HAP-1 (cell line): ENCODE results near the gene OTOP3.

Experiments used
- DNase-seq, 2 experiments: peaks; one replicate each; pipeline ENCODE4 v3.0.0-alpha.2; 2016 to 2020; ENCODE audit warnings: low spot score in 2 of 2
- H3K27me3 ChIP-seq: fragments of 250-450 bp; sonication (Bioruptor Pico); 2 replicates; pipeline ENCODE4 v1.5.1; 2020; ENCODE audit warnings: low read depth, mild to moderate bottlenecking, moderate library complexity
- H3K36me3 ChIP-seq: fragments of 250-450 bp; sonication (Bioruptor Pico); replicated peaks from 2 replicates; pipeline ENCODE4 v1.5.1; 2020; ENCODE audit warnings: mild to moderate bottlenecking
- H3K4me1 ChIP-seq: fragments of 250-450 bp; sonication (Bioruptor Pico); 2 replicates; pipeline ENCODE4 v1.5.1; 2020; ENCODE audit warnings: mild to moderate bottlenecking
- H3K4me3 ChIP-seq: fragments of 250-450 bp; sonication (Bioruptor Pico); 2 replicates; pipeline ENCODE4 v1.5.1; 2020; ENCODE audit warnings: mild to moderate bottlenecking, moderate library complexity
- H3K9me3 ChIP-seq: fragments of 250-450 bp; sonication (Bioruptor Pico); 2 replicates; pipeline ENCODE4 v1.5.1; 2020; ENCODE audit warnings: mild to moderate bottlenecking, moderate library complexity
- in situ Hi-C: fragments of 300-500 bp; cut with MboI; formaldehyde crosslinking; loops from 3 replicates; pipeline ENCODE4 v1.14.3; 2020; ENCODE audit warnings: low sequenced_read_pairs, inconsistent platforms, mixed read lengths

OTOP3 gene

GRCh38 chr17:74954665-74955421 is 19.1 kb downstream of the OTOP3 start:
- Histone ChIP-seq H3K27me3 (no peaks in the 10 kb centered on the region), H3K4me3 (no peak overlapping the region), H3K9me3 (no peaks in the 10 kb centered on the region), H3K36me3 (no peaks in the 10 kb centered on the region), H3K4me1 (no peaks in the 10 kb centered on the region)
- DNase-seq, result no peak
- in situ Hi-C loops, result loop anchor here (5.0 kb wide), 1 partner anchor 163 kb away; no protein-coding TSS in a partner anchor

GRCh38 chr17:74956093-74956492 is 20.4 kb downstream of the OTOP3 start:
- no peaks in the 10 kb centered on the region for H3K9me3 ChIP-seq
- H3K36me3 ChIP-seq, result no peaks in the 10 kb centered on the region
- in situ Hi-C loops, result loop anchor here (5.0 kb wide), 1 partner anchor 164 kb away; no protein-coding TSS in a partner anchor
- DNase-seq, result no peak
- no peak overlapping the region for H3K4me3 ChIP-seq
- no peaks in the 10 kb centered on the region for H3K27me3 ChIP-seq
- peaks cover 3% of the 10 kb centered on the region for H3K4me1 ChIP-seq

- Histone ChIP-seq H3K27me3 (no peaks in the 10 kb centered on the region), H3K9me3 (no peaks in the 10 kb centered on the region), H3K36me3 (no peaks in the 10 kb centered on the region), H3K4me3 (no peak overlapping the region), H3K4me1 (peaks cover 3% of the 10 kb centered on the region)
- in situ Hi-C loops, result loop anchor here (5.0 kb wide), 1 partner anchor 166 kb away; no protein-coding TSS in a partner anchor
- DNase-seq, result peak; percentile 59 to 92
Measured at GRCh38 chr17:74957935-74958740, 22.4 kb downstream of the OTOP3 start.

- Histone ChIP-seq H3K27me3 (no peaks in the 10 kb centered on the region), H3K36me3 (no peaks in the 10 kb centered on the region), H3K9me3 (no peaks in the 10 kb centered on the region), H3K4me3 (no peak overlapping the region), H3K4me1 (peaks cover 3% of the 10 kb centered on the region)
- in situ Hi-C loops, result loop anchor here (5.0 to 10.0 kb wide), 2 partner anchors 168 to 455 kb away; no protein-coding TSS in a partner anchor
- no peak for DNase-seq
Measured at GRCh38 chr17:74959826-74960515, 24.3 kb downstream of the OTOP3 start.

- in situ Hi-C loops, result loop anchor here (10.0 kb wide), 1 partner anchor 454 kb away; no protein-coding TSS in a partner anchor
- Histone ChIP-seq H3K36me3 (no peaks in the 10 kb centered on the region), H3K4me1 (peaks cover 3% of the 10 kb centered on the region), H3K27me3 (no peaks in the 10 kb centered on the region), H3K9me3 (no peaks in the 10 kb centered on the region), H3K4me3 (no peak overlapping the region)
- DNase-seq, result peak; percentile 77 to 88
Measured at GRCh38 chr17:74960570-74961342, 25.1 kb downstream of the OTOP3 start.

- Histone ChIP-seq H3K4me1 (peaks cover 3% of the 10 kb centered on the region), H3K4me3 (no peak overlapping the region)
- in situ Hi-C loops, result loop anchor here (10.0 kb wide), 1 partner anchor 453 kb away; no protein-coding TSS in a partner anchor
Measured at GRCh38 chr17:74961657-74962350, 26.1 kb downstream of the OTOP3 start.

GRCh38 chr17:74962622-74963394 is 27.1 kb downstream of the OTOP3 start:
- no peaks in the 10 kb centered on the region for H3K36me3 ChIP-seq
- H3K4me3 ChIP-seq, result no peak overlapping the region
- in situ Hi-C loops, result loop anchor here (10.0 kb wide), 1 partner anchor 452 kb away; no protein-coding TSS in a partner anchor
- H3K27me3 ChIP-seq, result no peaks in the 10 kb centered on the region
- DNase-seq, result no peak
- H3K4me1 ChIP-seq, result peaks cover 3% of the 10 kb centered on the region
- no peaks in the 10 kb centered on the region for H3K9me3 ChIP-seq

More at GRCh38 chr17:74961657-74962350, 26.1 kb downstream of the OTOP3 start:
- Histone ChIP-seq H3K27me3 (no peaks in the 10 kb centered on the region), H3K9me3 (no peaks in the 10 kb centered on the region), H3K36me3 (no peaks in the 10 kb centered on the region)
- DNase-seq, result peak; percentile 87 to 95

GRCh38 chr17:74963656-74964055 is 28.0 kb downstream of the OTOP3 start:
- in situ Hi-C loops, result loop anchor here (10.0 kb wide), 1 partner anchor 451 kb away; no protein-coding TSS in a partner anchor
- H3K27me3 ChIP-seq, result no peaks in the 10 kb centered on the region
- no peak for DNase-seq
- no peak overlapping the region for H3K4me3 ChIP-seq
- H3K9me3 ChIP-seq, result no peaks in the 10 kb centered on the region
- no peaks in the 10 kb centered on the region for H3K36me3 ChIP-seq
- peaks cover 3% of the 10 kb centered on the region for H3K4me1 ChIP-seq

- H3K4me3 ChIP-seq, result no peak overlapping the region
- H3K9me3 ChIP-seq, result no peaks in the 10 kb centered on the region
- H3K27me3 ChIP-seq, result no peaks in the 10 kb centered on the region
- DNase-seq, result no peak
- in situ Hi-C loops, result loop anchor here (10.0 kb wide), 1 partner anchor 450 kb away; no protein-coding TSS in a partner anchor
- H3K36me3 ChIP-seq, result no peaks in the 10 kb centered on the region
- peaks cover 3% of the 10 kb centered on the region for H3K4me1 ChIP-seq
Measured at GRCh38 chr17:74964246-74964761, 28.6 kb downstream of the OTOP3 start.

GRCh38 chr17:74964988-74965622 is 29.4 kb downstream of the OTOP3 start:
- no peaks in the 10 kb centered on the region for H3K36me3 ChIP-seq
- H3K9me3 ChIP-seq, result no peaks in the 10 kb centered on the region
- H3K27me3 ChIP-seq, result no peaks in the 10 kb centered on the region
- in situ Hi-C loops, result loop anchor here (10.0 kb wide), 1 partner anchor 450 kb away; no protein-coding TSS in a partner anchor
- H3K4me1 ChIP-seq, result peaks cover 3% of the 10 kb centered on the region
- H3K4me3 ChIP-seq, result no peak overlapping the region
- no peak for DNase-seq

- no peak overlapping the region for H3K4me3 ChIP-seq
- no peaks in the 10 kb centered on the region for H3K27me3 ChIP-seq
- H3K36me3 ChIP-seq, result no peaks in the 10 kb centered on the region
- peaks cover 8% of the 10 kb centered on the region for H3K4me1 ChIP-seq
- H3K9me3 ChIP-seq, result no peaks in the 10 kb centered on the region
- in situ Hi-C loops, result loop anchor here (10.0 kb wide), 1 partner anchor 446 kb away; no protein-coding TSS in a partner anchor
- no peak for DNase-seq
Measured at GRCh38 chr17:74968361-74968780, 32.7 kb downstream of the OTOP3 start.
